ENCODE results near the gene ULBP1.
"Not testable (repeated sequence)": the region's sequence is repeated elsewhere in the genome, so short reads cannot be mapped to it uniquely, and the experiment has no call there.

The ULBP1 gene

GRCh38 chr6:150016324-150017185 is 52.8 kb downstream of the ULBP1 start:
- Histone ChIP-seq H2AFZ (ENCODE audit: low read depth, low read length, severe bottlenecking) (no peak overlapping the region), H3K79me2 (ENCODE audit: insufficient read depth, low read length) (no peaks in the 10 kb centered on the region), H3K9me2 (replicated peaks; ENCODE audit: insufficient read depth, low read length) (no peaks in the 10 kb centered on the region), H4K20me1 (ENCODE audit: low read depth, low read length) (no peaks in the 10 kb centered on the region), H3K27me3 (ENCODE audit: low read length) (no peaks in the 10 kb centered on the region), H3K27ac (ENCODE audit: low read depth, low read length) (no peak overlapping the region), H3K36me3 (ENCODE audit: low read length) (no peaks in the 10 kb centered on the region), H3K4me2 (ENCODE audit: low read depth, low read length, poor library complexity, severe bottlenecking) (no peak overlapping the region), H3K4me3 (ENCODE audit: insufficient read depth, low read length, poor library complexity, severe bottlenecking) (no peak overlapping the region), H3K9ac (ENCODE audit: low read length) (no peak overlapping the region), H3K9me3 (ENCODE audit: insufficient read depth, low read length) (no peaks in the 10 kb centered on the region), H3F3A (ENCODE audit: insufficient read depth) (no peaks in the 10 kb centered on the region)
- no peak for TF ChIP-seq EZH2phosphoT487 (conservative IDR thresholded peaks at IDR 0.05; ENCODE audit: low read length)
- TF ChIP-seq, protein P1, sequence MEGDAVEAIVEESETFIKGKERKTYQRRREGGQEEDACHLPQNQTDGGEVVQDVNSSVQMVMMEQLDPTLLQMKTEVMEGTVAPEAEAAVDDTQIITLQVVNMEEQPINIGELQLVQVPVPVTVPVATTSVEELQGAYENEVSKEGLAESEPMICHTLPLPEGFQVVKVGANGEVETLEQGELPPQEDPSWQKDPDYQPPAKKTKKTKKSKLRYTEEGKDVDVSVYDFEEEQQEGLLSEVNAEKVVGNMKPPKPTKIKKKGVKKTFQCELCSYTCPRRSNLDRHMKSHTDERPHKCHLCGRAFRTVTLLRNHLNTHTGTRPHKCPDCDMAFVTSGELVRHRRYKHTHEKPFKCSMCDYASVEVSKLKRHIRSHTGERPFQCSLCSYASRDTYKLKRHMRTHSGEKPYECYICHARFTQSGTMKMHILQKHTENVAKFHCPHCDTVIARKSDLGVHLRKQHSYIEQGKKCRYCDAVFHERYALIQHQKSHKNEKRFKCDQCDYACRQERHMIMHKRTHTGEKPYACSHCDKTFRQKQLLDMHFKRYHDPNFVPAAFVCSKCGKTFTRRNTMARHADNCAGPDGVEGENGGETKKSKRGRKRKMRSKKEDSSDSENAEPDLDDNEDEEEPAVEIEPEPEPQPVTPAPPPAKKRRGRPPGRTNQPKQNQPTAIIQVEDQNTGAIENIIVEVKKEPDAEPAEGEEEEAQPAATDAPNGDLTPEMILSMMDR (IDR thresholded peaks at IDR 0.05; ENCODE audit: insufficient read depth, low read length, poor library complexity, severe bottlenecking) = peak; percentile 19

DNA sequence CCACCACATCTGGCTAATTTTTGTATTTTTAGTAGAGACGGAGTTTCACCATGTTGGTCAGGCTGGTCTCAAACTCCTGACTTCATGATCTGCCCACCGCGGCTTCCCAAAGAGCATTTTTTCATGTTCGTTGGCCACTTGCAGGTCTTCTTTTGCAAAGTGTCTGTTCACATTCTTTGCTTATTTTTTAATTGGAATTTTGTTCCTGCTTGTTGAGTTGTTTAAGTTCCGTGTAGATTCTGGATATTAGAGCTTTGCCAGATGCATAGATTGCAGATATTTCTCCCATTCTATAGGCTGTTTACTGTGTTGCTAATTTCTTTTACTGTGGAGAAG is 53.4 kb downstream of the ULBP1 start:
- not testable (repeated sequence) for H3F3A ChIP-seq (ENCODE audit: insufficient read depth); H3K4me3 ChIP-seq (ENCODE audit: insufficient read depth, low read length, poor library complexity, severe bottlenecking); H3K27me3 ChIP-seq (ENCODE audit: low read length); H2AFZ ChIP-seq (ENCODE audit: low read depth, low read length, severe bottlenecking); H3K9ac ChIP-seq (ENCODE audit: low read length); H4K20me1 ChIP-seq (ENCODE audit: low read depth, low read length); H3K27ac ChIP-seq (ENCODE audit: low read depth, low read length); H3K9me3 ChIP-seq (ENCODE audit: insufficient read depth, low read length); H3K36me3 ChIP-seq (ENCODE audit: low read length); H3K79me2 ChIP-seq (ENCODE audit: insufficient read depth, low read length); H3K4me2 ChIP-seq (ENCODE audit: low read depth, low read length, poor library complexity, severe bottlenecking); H3K9me2 ChIP-seq (replicated peaks; ENCODE audit: insufficient read depth, low read length)

- Histone ChIP-seq H2AFZ (ENCODE audit: low read depth, low read length, severe bottlenecking) (no peak overlapping the region), H3K9me3 (ENCODE audit: insufficient read depth, low read length) (no peaks in the 10 kb centered on the region), H3K4me3 (ENCODE audit: insufficient read depth, low read length, poor library complexity, severe bottlenecking) (no peak overlapping the region), H3K9ac (ENCODE audit: low read length) (no peak overlapping the region), H3K79me2 (ENCODE audit: insufficient read depth, low read length) (no peaks in the 10 kb centered on the region), H4K20me1 (ENCODE audit: low read depth, low read length) (no peaks in the 10 kb centered on the region), H3K27me3 (ENCODE audit: low read length) (no peaks in the 10 kb centered on the region), H3K27ac (ENCODE audit: low read depth, low read length) (no peak overlapping the region), H3F3A (ENCODE audit: insufficient read depth) (no peaks in the 10 kb centered on the region), H3K9me2 (replicated peaks; ENCODE audit: insufficient read depth, low read length) (no peaks in the 10 kb centered on the region), H3K36me3 (ENCODE audit: low read length) (no peaks in the 10 kb centered on the region), H3K4me2 (ENCODE audit: low read depth, low read length, poor library complexity, severe bottlenecking) (no peak overlapping the region)
- TF ChIP-seq, protein P1 (IDR thresholded peaks at IDR 0.05; ENCODE audit: insufficient read depth, low read length, poor library complexity, severe bottlenecking) = no peak
- no peak for TF ChIP-seq EZH2phosphoT487 (conservative IDR thresholded peaks at IDR 0.05; ENCODE audit: low read length)
Measured at GRCh38 chr6:150018846-150019580, 55.3 kb downstream of the ULBP1 start.

- H3K27me3 ChIP-seq (ENCODE audit: low read length); H3K36me3 ChIP-seq (ENCODE audit: low read length); H3K4me3 ChIP-seq (ENCODE audit: insufficient read depth, low read length, poor library complexity, severe bottlenecking); H3K9ac ChIP-seq (ENCODE audit: low read length); H4K20me1 ChIP-seq (ENCODE audit: low read depth, low read length); H3K27ac ChIP-seq (ENCODE audit: low read depth, low read length); H3K9me2 ChIP-seq (replicated peaks; ENCODE audit: insufficient read depth, low read length); H3F3A ChIP-seq (ENCODE audit: insufficient read depth); H3K79me2 ChIP-seq (ENCODE audit: insufficient read depth, low read length); H3K4me2 ChIP-seq (ENCODE audit: low read depth, low read length, poor library complexity, severe bottlenecking); H2AFZ ChIP-seq (ENCODE audit: low read depth, low read length, severe bottlenecking); H3K9me3 ChIP-seq (ENCODE audit: insufficient read depth, low read length): not testable (repeated sequence)
Measured at GRCh38 chr6:150021870-150022269, 58.1 kb downstream of the ULBP1 start.
